ES-I3 (cell line): ENCODE measurements around the gene HSD17B3.
"Not testable (repeated sequence)": the region's sequence is repeated elsewhere in the genome, so short reads cannot be mapped to it uniquely, and the experiment has no call there.

Source experiments
- H3K36me3 ChIP-seq: 2 replicates; pipeline ENCODE4 v1.6.1; 2013; ENCODE audit warnings: mild to moderate bottlenecking, low read length, control low read depth, moderate library complexity; ENCODE audit not compliant: insufficient read depth
- H3K4me1 ChIP-seq: 2 replicates; pipeline ENCODE4 v1.6.1; 2013; ENCODE audit warnings: mild to moderate bottlenecking, control low read depth, low read length; ENCODE audit not compliant: insufficient read depth
- H3K9ac ChIP-seq: 2 replicates; pipeline ENCODE4 v1.6.1; 2013; ENCODE audit warnings: low read depth, mild to moderate bottlenecking, low read length, moderate library complexity
- H3K9me3 ChIP-seq: 2 replicates; pipeline ENCODE4 v1.6.1; 2013; ENCODE audit warnings: mild to moderate bottlenecking, low read length, moderate library complexity; ENCODE audit not compliant: control insufficient read depth, insufficient read depth

HSD17B3 gene

DNA sequence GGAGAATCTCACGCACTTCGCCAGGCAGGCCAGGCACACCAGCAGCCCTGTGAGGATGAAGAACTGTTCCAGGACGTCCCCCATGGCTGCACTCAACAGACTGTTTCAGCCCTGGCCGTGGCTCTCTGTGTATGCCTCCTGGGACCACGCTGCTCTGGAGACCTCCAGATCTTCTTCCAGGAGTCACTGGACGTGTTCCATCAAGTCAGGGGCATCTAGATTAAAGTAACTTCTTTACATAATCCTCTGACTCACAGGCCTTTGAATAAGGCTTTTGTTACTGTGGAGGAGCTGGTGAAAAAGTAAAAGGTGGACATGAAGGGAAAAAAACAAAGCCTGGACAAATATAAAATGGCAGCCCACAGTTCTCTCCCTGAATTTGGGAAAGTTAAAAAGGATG is at the start of gene HSD17B3:
TSS of gene HSD17B3 (minus strand) at position 156 of the 400 bp plus-strand sequence. CDS start at position 84, 72 bp downstream.
- H3K9ac ChIP-seq = no peak within 1 kb of the TSS
- H3K36me3 ChIP-seq = no peaks in the 10 kb centered on the region
- H3K9me3 ChIP-seq = no peaks in the 10 kb centered on the region; the same call in 1 of the 2 replicates
- H3K4me1 ChIP-seq = no peaks in the 10 kb centered on the region

DNA sequence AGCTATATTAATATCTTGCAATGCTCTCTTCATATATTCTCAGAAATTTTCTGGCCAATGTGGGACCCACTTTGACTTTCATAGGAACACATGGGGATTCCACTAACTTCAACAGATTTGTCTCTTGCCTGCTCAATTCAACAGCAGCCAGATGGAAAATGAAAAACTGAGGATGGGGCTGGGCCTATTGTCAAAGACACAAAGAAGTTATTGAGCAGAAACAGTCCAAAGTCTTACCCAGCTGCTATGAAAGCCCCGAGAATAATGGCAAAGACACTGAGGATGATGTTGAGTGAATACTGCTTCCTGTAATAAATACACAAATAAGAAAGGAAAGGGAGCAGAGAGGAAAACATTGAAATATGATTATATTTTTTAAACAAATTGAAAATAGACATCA is 48.9 kb upstream of the HSD17B3 start:
- no peak overlapping the region for H3K9ac ChIP-seq
- H3K9me3 ChIP-seq = no peaks in the 10 kb centered on the region
- H3K4me1 ChIP-seq = peaks cover 5% of the 10 kb centered on the region
- peaks cover 12% of the 10 kb centered on the region for H3K36me3 ChIP-seq

DNA sequence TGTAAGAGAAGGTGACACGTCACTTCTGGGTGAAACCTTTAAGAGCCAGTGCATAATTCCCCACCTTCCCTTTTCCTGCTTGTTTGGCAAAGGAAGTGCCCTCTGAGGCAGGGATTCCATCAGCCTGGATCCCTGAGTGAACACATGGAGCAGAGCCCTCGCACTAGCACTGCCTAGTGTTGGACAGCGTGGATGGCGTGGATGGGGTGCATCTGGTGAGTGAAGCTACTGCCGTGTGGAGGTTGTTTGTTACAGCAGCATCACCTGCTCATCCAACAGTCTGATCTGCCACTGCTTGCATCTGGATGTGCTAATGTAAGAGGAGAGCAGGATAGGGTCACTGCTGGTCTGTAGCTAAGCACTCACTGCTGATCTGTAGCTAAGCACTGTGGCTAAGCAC is 46.3 kb upstream of the HSD17B3 start:
- H3K4me1 ChIP-seq = peaks cover 29% of the 10 kb centered on the region
- H3K9ac ChIP-seq = no peak overlapping the region
- no peaks in the 10 kb centered on the region for H3K9me3 ChIP-seq
- peaks cover 10% of the 10 kb centered on the region for H3K36me3 ChIP-seq

DNA sequence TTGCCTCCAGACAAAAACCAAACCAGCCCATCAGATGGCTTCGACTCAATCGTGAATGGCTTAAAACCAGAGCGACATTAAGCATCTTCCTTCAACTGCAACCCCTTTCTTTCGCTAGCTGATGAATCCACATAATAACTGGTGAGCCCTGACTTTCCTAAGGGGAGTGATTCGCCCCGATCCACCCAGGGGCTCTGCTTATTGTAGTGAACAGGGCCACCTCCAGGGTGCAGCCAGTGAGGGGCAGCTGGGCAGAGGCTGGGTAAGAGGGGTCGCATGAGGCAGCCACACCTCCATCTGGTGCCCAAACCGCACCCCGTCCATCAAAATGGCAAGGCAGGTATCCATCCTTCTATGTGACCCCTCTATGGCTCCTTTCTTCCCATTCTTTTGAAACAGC is 43.6 kb upstream of the HSD17B3 start:
- H3K36me3 ChIP-seq = peaks cover 7% of the 10 kb centered on the region
- no peaks in the 10 kb centered on the region for H3K9me3 ChIP-seq
- H3K4me1 ChIP-seq = peaks cover 36% of the 10 kb centered on the region
- no peak overlapping the region for H3K9ac ChIP-seq

DNA sequence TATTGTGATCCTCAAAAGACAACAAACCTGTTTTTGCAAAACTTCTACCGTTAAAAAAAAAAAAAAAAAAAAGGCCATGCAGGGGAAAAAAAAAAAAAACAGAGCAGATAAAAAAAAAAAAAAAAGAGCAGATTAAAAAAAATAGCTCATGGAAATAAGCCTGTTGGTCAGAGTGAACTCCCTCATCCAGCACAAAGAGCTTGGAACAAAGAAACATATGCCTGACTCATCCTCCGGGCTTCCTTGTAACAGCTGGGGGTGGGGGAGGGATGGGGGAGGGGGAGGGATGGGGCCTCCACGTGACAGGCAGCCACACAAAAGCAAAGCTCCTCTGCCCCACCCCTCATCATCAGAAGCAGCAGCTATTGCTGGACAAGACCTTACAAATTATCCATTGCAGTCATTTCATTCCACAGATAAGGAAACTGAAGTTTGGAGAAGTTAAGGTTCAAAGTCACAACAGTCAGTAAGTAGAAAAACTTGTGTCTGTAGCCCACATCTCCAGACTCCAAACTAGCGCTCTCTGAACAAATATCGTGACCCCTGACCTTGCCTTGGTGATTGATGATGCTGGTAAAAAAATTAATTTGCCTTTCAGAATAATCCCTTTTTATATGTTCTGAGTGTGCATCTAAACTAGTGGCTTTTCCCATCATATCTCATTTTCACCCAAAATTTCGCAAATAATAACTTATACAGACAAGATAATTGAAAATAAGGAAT is 42.6 kb upstream of the HSD17B3 start:
- Histone ChIP-seq H3K4me1 (peaks cover 42% of the 10 kb centered on the region), H3K9me3 (no peaks in the 10 kb centered on the region), H3K9ac (no peak overlapping the region), H3K36me3 (peaks cover 7% of the 10 kb centered on the region)

DNA sequence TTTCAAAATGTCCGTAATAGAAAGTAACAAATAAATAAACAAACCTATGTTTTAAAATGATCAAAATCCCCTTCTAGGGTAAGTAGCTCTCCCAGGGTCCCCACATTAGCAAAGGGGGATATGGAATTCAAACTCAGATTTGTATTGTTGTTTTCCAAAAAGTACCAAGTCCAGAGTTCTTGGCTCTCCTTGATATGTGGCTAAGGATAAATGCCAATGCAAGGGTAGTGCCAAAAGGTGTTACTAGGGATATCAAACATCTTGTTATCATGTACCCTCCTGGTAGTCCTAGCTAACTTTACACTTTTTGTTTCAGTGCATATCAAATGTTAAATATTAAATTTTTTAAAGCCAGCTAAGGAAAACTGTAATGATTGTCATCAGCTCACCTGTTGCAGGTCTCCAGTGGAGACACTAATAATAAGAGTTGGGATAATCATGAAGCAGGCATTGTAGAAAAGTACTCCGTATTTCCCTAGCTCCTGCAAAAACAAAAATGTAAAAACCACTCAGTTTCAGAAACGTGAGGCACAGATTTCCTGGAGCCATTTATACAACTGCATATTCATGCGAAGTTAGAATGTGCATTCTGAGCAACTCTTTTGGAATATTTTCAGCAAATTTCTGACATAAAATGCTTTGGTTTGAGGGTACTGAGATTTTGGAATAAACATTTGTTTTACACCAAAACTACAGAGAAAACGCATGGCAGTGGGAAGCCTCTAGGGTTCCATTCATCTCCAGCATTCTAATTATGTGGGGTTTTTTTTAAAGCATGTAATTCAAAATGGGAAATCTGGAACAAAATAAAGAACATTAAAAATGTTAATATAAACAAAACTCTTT is 41.8 kb upstream of the HSD17B3 start:
- Histone ChIP-seq H3K9me3 (no peaks in the 10 kb centered on the region), H3K36me3 (peaks cover 7% of the 10 kb centered on the region), H3K4me1 (peaks cover 45% of the 10 kb centered on the region), H3K9ac (no peak overlapping the region; the same call in 1 of the 2 replicates)

DNA sequence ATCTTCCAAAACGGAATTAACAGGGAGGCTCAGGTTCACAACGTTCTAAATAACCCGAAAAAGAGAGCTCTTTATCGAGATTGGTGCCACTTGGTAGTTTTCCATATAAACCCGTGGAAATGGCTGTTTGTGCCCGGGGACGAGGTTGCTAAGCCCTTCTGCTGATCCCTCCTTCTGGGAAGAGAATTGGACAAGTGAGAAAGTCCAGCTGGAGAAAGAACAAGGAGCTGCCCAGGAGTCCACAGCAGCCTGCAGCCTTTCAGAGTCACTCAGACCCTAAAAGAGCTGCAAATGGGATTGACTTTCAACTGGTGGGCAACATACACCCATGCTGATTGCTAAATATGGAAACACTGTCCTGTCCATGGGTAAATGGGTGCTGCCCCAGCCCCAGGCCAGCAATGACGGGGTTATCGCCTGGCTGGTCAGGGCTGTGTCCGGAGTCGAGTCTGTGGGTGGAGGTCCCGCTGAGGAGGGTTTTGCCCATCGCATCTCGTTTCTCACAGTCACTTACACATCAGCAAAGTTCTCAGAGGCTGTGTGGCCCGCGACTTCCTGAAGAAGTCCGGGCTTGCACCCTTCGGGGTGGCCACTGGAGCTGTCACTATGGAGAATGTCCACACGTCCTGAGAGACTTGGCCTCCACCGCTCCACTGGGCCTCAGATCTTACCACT is 40.7 kb upstream of the HSD17B3 start:
- H3K9me3 ChIP-seq = no peaks in the 10 kb centered on the region
- H3K36me3 ChIP-seq = no peaks in the 10 kb centered on the region; the same call in 1 of the 2 replicates
- peaks cover 45% of the 10 kb centered on the region for H3K4me1 ChIP-seq
- H3K9ac ChIP-seq = no peak overlapping the region

DNA sequence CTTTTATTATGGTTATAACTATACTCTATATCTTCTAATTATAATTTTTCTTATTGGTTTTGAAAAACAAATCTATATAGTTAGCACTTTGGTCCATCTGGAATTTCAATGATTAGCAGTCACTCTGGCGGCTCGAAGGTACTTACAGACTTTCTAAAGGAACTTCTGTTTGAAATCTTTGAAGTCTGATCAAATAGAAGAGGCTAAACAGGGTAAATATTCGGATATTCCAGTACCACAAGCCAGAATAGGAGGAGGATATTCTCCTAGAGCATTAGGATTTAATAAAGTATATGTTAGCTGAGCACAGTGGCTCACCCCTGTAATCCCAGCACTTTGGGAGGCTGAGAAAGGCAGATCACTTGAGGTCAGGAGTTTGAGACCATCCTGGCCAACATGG is 38.7 kb upstream of the HSD17B3 start:
- Histone ChIP-seq H3K4me1 (peaks cover 38% of the 10 kb centered on the region), H3K36me3 (no peaks in the 10 kb centered on the region), H3K9ac (no peak overlapping the region), H3K9me3 (no peaks in the 10 kb centered on the region)

DNA sequence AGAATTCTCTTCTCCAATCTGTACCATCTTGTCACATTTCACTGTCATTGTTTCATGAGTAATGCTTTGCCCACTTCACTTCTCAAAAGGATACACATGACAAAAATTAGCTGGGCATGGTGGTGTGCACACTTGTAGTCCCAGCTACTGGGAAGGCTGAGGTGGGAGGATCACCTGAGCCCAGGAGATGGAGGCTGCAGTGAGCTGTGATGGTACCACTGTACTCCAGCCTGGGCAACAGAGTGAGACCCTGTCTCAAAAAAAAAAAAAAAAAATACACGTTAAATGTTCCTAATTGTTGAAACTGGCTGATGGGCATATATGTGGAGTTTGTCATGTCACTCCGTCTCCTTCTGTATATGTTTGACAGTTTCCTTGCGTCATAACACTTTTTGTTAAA is 36.3 kb upstream of the HSD17B3 start:
- Histone ChIP-seq H3K36me3 (no peaks in the 10 kb centered on the region), H3K9me3 (no peaks in the 10 kb centered on the region), H3K9ac (no peak overlapping the region), H3K4me1 (peaks cover 17% of the 10 kb centered on the region)

DNA sequence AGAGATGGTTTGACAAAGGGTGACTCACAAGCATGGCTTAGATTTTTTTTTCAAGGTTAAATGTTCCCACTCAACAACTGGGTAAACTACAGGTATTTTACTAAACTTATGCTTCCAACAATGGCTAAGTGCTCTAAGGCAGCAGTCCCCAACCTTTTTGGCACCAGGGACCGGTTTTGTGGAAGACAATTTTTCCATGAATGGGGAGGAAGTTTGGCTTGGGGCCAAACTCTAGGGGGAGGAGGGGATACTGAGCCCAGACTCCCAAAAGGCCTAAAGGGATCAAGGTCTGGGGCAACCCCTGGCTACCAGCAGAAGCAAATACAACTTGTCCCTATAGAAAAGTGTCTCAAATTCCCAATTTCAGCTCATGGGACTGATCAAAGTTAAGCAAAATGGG is 32.0 kb upstream of the HSD17B3 start:
- Histone ChIP-seq H3K4me1 (peaks cover 18% of the 10 kb centered on the region; the same call in 1 of the 2 replicates), H3K9ac (no peak overlapping the region), H3K9me3 (no peaks in the 10 kb centered on the region), H3K36me3 (no peaks in the 10 kb centered on the region)

DNA sequence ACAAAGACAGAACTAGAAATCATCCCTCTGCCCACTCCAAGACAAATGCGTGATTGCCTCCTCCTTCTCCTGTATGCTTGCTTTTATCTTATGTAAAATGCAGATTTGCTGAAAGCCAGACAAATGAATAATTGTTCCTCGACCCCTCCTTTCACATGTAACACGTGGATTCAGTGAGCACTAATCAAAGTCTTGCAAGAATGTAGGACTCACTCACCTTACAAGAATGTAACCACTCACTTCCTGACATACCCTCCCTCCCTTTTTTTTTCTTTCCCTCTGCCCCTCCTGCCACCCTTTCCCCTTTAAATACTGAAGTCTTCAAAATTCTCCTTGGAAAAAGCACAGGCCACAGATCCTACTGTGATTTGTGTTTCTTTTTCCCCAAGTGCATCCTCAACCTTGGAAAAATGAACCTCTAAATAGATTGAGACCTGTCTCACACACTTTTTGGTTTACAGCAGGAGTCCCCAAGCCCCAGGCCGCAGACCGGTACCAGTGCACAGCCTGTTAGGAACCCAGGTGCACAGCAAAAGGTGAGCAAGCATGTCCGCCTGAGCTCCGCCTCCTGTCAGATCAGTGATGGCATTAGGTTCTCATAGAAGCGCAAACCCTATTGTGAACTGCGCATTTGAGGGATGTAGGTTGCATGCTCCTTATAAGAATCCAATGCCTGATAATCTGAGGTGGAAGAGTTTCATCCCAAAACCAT is 29.4 kb upstream of the HSD17B3 start:
- H3K36me3 ChIP-seq = no peaks in the 10 kb centered on the region
- H3K4me1 ChIP-seq = peaks cover 18% of the 10 kb centered on the region; the same call in 1 of the 2 replicates
- H3K9ac ChIP-seq = no peak overlapping the region
- H3K9me3 ChIP-seq = no peaks in the 10 kb centered on the region

DNA sequence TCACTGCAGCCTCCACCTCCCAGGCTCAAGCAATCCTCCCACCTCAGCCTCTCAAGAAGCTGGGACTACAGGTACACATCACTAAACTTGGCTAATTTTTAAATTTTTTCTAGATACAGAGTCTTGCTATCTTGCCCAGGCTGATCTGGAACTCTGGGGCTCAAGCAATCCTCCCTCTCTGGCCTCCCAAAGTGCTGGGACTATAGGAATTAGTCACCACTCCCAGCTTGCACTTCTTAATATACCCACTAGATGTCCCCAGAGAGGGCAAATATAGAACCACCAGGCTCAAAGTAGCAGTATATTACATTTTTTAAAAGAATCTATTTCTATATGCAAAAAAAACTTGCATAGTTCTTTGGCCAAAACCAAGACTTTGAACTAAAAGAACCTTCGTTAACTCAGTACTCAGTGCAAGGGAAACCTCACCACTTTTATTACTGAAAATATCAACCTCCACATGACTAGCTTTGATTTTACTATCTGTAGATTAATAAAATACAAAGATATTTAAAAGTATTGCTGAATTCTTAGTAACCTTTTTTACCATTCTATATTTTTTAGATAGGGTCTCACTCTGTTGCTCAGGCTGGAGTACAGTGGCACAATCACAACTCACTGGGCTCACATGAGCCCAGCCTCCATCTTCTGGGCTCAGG is 25.8 kb upstream of the HSD17B3 start:
- Histone ChIP-seq H3K9me3 (no peaks in the 10 kb centered on the region), H3K4me1 (peaks cover 18% of the 10 kb centered on the region; the same call in 1 of the 2 replicates), H3K36me3 (no peaks in the 10 kb centered on the region), H3K9ac (no peak overlapping the region)

DNA sequence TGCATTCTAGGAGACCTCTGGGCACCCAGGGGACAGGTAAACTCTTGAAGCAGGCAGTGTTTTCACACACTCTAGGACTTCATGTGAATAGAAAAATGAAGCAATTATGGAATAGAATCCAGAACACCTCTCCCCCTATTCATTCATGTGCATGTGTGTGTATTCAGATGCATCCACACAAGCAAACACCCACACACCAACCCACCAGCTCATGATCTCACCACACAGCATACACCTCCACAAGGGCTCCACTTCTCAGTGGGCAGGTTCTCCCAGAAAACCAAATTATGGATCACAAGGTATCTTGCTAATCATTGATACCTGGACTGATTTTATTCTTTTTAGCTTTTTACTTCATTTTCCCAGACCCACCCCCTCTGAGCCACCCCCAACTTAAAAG is 21.2 kb upstream of the HSD17B3 start:
- H3K9me3 ChIP-seq = no peaks in the 10 kb centered on the region
- H3K9ac ChIP-seq = no peak overlapping the region
- H3K4me1 ChIP-seq = peaks cover 8% of the 10 kb centered on the region
- no peaks in the 10 kb centered on the region for H3K36me3 ChIP-seq

DNA sequence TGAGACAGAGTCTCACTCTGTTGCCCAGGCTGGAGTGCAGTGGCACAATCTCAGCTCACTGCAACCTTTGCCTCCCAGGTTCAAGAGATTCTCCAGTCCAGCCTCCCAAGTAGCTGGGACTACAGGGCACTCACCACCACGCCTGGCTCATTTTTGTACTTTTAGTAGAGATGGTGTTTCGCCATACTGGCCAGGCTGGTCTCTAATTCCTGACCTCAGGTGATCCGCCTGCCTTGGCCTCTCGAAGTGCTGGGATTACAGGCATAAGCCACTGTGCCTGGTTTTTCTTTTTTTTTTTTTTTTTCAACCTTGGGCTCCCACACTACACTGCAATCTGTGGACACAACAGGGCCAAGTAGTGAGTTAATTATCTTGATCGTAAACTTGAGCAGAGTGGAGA is 20.8 kb upstream of the HSD17B3 start:
- H3K4me1 ChIP-seq, H3K36me3 ChIP-seq, H3K9me3 ChIP-seq, H3K9ac ChIP-seq: not testable (repeated sequence)
